Upper lobe of right lung (tissue), 1 donor: ENCODE measurements around the gene C1QC. TPM values are rescaled to one million over a fixed set of nuclear protein-coding genes. Genes with fewer than 3 reads are reported as not detected.

Source experiments
- ATAC-seq: fragments of 200-7000 bp; cut with Tn5 transposase; one replicate; pipeline ENCODE4 v1.9.1; 2020; ENCODE audit warnings: mild to moderate bottlenecking, moderate library complexity
- DNase-seq: peaks from one replicate; pipeline ENCODE4 v3.0.0-alpha.2; 2020
- H3K27ac ChIP-seq: fragments of 200-600 bp; one replicate; pipeline ENCODE4 v1.8.0; 2022
- H3K27me3 ChIP-seq: fragments of 200-600 bp; one replicate; pipeline ENCODE4 v1.8.0; 2022; ENCODE audit warnings: mild to moderate bottlenecking
- H3K36me3 ChIP-seq: fragments of 200-600 bp; one replicate; pipeline ENCODE4 v1.8.0; 2022
- H3K4me1 ChIP-seq: fragments of 200-600 bp; one replicate; pipeline ENCODE4 v1.8.0; 2022
- H3K4me3 ChIP-seq: fragments of 200-600 bp; one replicate; pipeline ENCODE4 v1.8.0; 2022; ENCODE audit warnings: mild to moderate bottlenecking
- H3K9me3 ChIP-seq: fragments of 200-600 bp; one replicate; pipeline ENCODE4 v1.8.0; 2022
- CTCF ChIP-seq: fragments of 200-600 bp; IDR thresholded peaks from one replicate; pipeline ENCODE4 v1.8.0; 2022; ENCODE audit warnings: antibody characterized with exemption
- intact Hi-C: fragments of 100-400 bp; cut with DNase I; formaldehyde crosslinking; loops from one replicate; pipeline ENCODE4 v1.11.0; 2022
- total RNA-seq: library from RNA; stranded (reverse); fragmentation: NEBNext Ultra II Directional; extraction: Animal tissue kit (Norgen Biotek cat#: 25700); gene quantifications from one replicate; pipeline ENCODE4 v1.2.1, GENCODE V29; 2021
- donor health status: DM: no; HTN: yes; CAD: no; lungs with severe emphysema.

Gene C1QC
- total RNA-seq, 1 donor from 2014 or later, result 353 TPM

- no peak overlapping the region for H3K27ac ChIP-seq
- H3K4me1 ChIP-seq, result no peaks in the 10 kb centered on the region
- no peak for ATAC-seq
- TF ChIP-seq CTCF, result no peak
- no peaks in the 10 kb centered on the region for H3K36me3 ChIP-seq
- intact Hi-C loops, result no loop called here
- H3K9me3 ChIP-seq, result no peaks in the 10 kb centered on the region
- DNase-seq, result no peak
- H3K27me3 ChIP-seq, result peaks cover 52% of the 10 kb centered on the region
- no peak overlapping the region for H3K4me3 ChIP-seq
Measured at GRCh38 chr1:22626237-22627157, 16.9 kb upstream of the C1QC start.

GRCh38 chr1:22627331-22627730 lies 16.1 kb upstream of the C1QC start:
- TF ChIP-seq CTCF, result no peak
- H3K27me3 ChIP-seq, result peaks cover 48% of the 10 kb centered on the region
- intact Hi-C loops, result no loop called here

GRCh38 chr1:22628698-22629444 lies 14.6 kb upstream of the C1QC start:
- no peak overlapping the region for H3K4me3 ChIP-seq
- H3K9me3 ChIP-seq, result no peaks in the 10 kb centered on the region
- H3K36me3 ChIP-seq, result no peaks in the 10 kb centered on the region
- DNase-seq (no peak), ATAC-seq (no peak)
- no peak overlapping the region for H3K27ac ChIP-seq
- H3K27me3 ChIP-seq, result peaks cover 46% of the 10 kb centered on the region
- H3K4me1 ChIP-seq, result no peaks in the 10 kb centered on the region
- TF ChIP-seq CTCF, result no peak
- intact Hi-C loops, result no loop called here

More at GRCh38 chr1:22627331-22627730, 16.1 kb upstream of the C1QC start:
- ATAC-seq, result no peak
- H3K9me3 ChIP-seq, result no peaks in the 10 kb centered on the region
- H3K27ac ChIP-seq, result no peak overlapping the region
- H3K4me1 ChIP-seq, result no peaks in the 10 kb centered on the region
- no peak overlapping the region for H3K4me3 ChIP-seq
- no peak for DNase-seq
- H3K36me3 ChIP-seq, result no peaks in the 10 kb centered on the region

GRCh38 chr1:22629886-22630285 lies 13.5 kb upstream of the C1QC start:
- H3K27ac ChIP-seq, result no peak overlapping the region
- TF ChIP-seq CTCF, result no peak
- intact Hi-C loops, result no loop called here
- peaks cover 40% of the 10 kb centered on the region for H3K27me3 ChIP-seq
- no peaks in the 10 kb centered on the region for H3K9me3 ChIP-seq
- H3K36me3 ChIP-seq, result no peaks in the 10 kb centered on the region
- no peak for ATAC-seq
- no peak overlapping the region for H3K4me3 ChIP-seq
- H3K4me1 ChIP-seq, result no peaks in the 10 kb centered on the region
- DNase-seq, result no peak

- intact Hi-C loops, result no loop called here
- no peak overlapping the region for H3K4me3 ChIP-seq
- no peak overlapping the region for H3K27ac ChIP-seq
- ATAC-seq (no peak), DNase-seq (no peak)
- H3K9me3 ChIP-seq, result no peaks in the 10 kb centered on the region
- no peaks in the 10 kb centered on the region for H3K36me3 ChIP-seq
- TF ChIP-seq CTCF, result no peak
- H3K4me1 ChIP-seq, result no peaks in the 10 kb centered on the region
- H3K27me3 ChIP-seq, result peaks cover 5% of the 10 kb centered on the region
Measured at GRCh38 chr1:22633697-22634463, 9.6 kb upstream of the C1QC start.
